Karpas-422 (cell line): Measurements from ENCODE around the gene MED26. TPM values are rescaled to one million over a fixed set of nuclear protein-coding genes. Genes with fewer than 3 reads are reported as not detected.
A peak's percentile ranks its signal among the peaks of the same experiment; 100 is the strongest.

Experiments used
- DNase-seq: peaks from one replicate; pipeline ENCODE4 v3.0.0-alpha.2; 2015
- H2AFZ ChIP-seq: fragments of 200-600 bp; sonication (generic); 2 replicates; pipeline ENCODE4 v1.6.1; 2014; ENCODE audit warnings: antibody characterized with exemption, low read length, mixed read lengths
- H3K27ac ChIP-seq: fragments of 200-600 bp; sonication (generic); 2 replicates; pipeline ENCODE4 v1.5.1; 2014; ENCODE audit warnings: mild to moderate bottlenecking, low read length, moderate library complexity
- H3K27me3 ChIP-seq: fragments of 200-600 bp; sonication (generic); 2 replicates; pipeline ENCODE4 v1.6.1; 2014; ENCODE audit warnings: low read length, mixed read lengths
- H3K36me3 ChIP-seq: fragments of 200-600 bp; sonication (generic); 2 replicates; pipeline ENCODE4 v1.6.1; 2014; ENCODE audit warnings: low read length, mixed read lengths; ENCODE audit not compliant: insufficient read depth
- H3K4me1 ChIP-seq: fragments of 200-600 bp; sonication (generic); 2 replicates; pipeline ENCODE4 v1.6.1; 2014; ENCODE audit warnings: mild to moderate bottlenecking, low read length, mixed read lengths
- H3K4me2 ChIP-seq: fragments of 200-600 bp; sonication (generic); 2 replicates; pipeline ENCODE4 v1.6.1; 2014; ENCODE audit warnings: low read length, low read depth, mild to moderate bottlenecking; ENCODE audit not compliant: poor library complexity, severe bottlenecking
- H3K4me3 ChIP-seq: fragments of 200-600 bp; sonication (generic); 2 replicates; pipeline ENCODE4 v1.5.1; 2014; ENCODE audit warnings: mild to moderate bottlenecking, antibody characterized with exemption, low read length, mixed read lengths
- H3K79me2 ChIP-seq: fragments of 200-600 bp; sonication (generic); 2 replicates; pipeline ENCODE4 v1.6.1; 2014; ENCODE audit warnings: mild to moderate bottlenecking, low read length, mixed read lengths
- H3K9ac ChIP-seq: fragments of 200-600 bp; sonication (generic); 2 replicates; pipeline ENCODE4 v1.6.0; 2014; ENCODE audit warnings: low read length
- H3K9me2 ChIP-seq: fragments of 200-600 bp; sonication (generic), shearing (Covaris generic); replicated peaks from 2 replicates; pipeline ENCODE4 v1.6.0; 2014; ENCODE audit warnings: mild to moderate bottlenecking, low read length, moderate library complexity; ENCODE audit not compliant: insufficient read depth
- H3K9me3 ChIP-seq: fragments of 300-700, 200-600 bp; sonication (generic); 2 replicates; pipeline ENCODE4 v1.6.1; 2014; ENCODE audit warnings: low read length, mixed read lengths
- H4K20me1 ChIP-seq: fragments of 200-600 bp; sonication (generic); 2 replicates; pipeline ENCODE4 v1.6.1; 2014; ENCODE audit warnings: mild to moderate bottlenecking, antibody characterized with exemption, low read length, low read depth; ENCODE audit not compliant: insufficient read depth
- total RNA-seq: library from RNA; depleted of rRNA; stranded (reverse); fragments of >200 nt; shearing (Covaris generic); gene quantifications from 2 replicates; pipeline ENCODE4 v1.2.3, GENCODE V29; 2014; ENCODE audit warnings: low replicate concordance

Gene MED26
- total RNA-seq, 1 experiment from 2014 or later = 15.0 TPM

- H3K9me3 ChIP-seq = no peaks in the 10 kb centered on the region
- no peaks in the 10 kb centered on the region for H3K9me2 ChIP-seq
- H3K36me3 ChIP-seq = no peaks in the 10 kb centered on the region
- H3K4me1 ChIP-seq = peaks cover 64% of the 10 kb centered on the region
- peaks cover 99% of the 10 kb centered on the region for H3K79me2 ChIP-seq
- peaks cover 77% of the 10 kb centered on the region for H4K20me1 ChIP-seq
- DNase-seq = no peak
- H2AFZ ChIP-seq = no peak overlapping the region
- H3K9ac ChIP-seq = no peak overlapping the region
- H3K4me2 ChIP-seq = no peak overlapping the region
- no peak overlapping the region for H3K4me3 ChIP-seq
- no peaks in the 10 kb centered on the region for H3K27me3 ChIP-seq
- H3K27ac ChIP-seq = peak overlapping the region; percentile 73
Measured at GRCh38 chr19:16598848-16599247, 29.2 kb downstream of the MED26 start.

GRCh38 chr19:16596399-16596798 lies 31.6 kb downstream of the MED26 start:
- Histone ChIP-seq H3K9ac (no peak overlapping the region), H4K20me1 (peaks cover 83% of the 10 kb centered on the region), H3K9me2 (no peaks in the 10 kb centered on the region), H3K27ac (no peak overlapping the region), H2AFZ (no peak overlapping the region), H3K27me3 (no peaks in the 10 kb centered on the region), H3K36me3 (no peaks in the 10 kb centered on the region), H3K9me3 (no peaks in the 10 kb centered on the region), H3K4me1 (peaks cover 85% of the 10 kb centered on the region), H3K4me3 (no peak overlapping the region), H3K79me2 (peaks cover 99% of the 10 kb centered on the region), H3K4me2 (no peak overlapping the region)
- no peak for DNase-seq

GRCh38 chr19:16595097-16595496 lies 32.9 kb downstream of the MED26 start:
- Histone ChIP-seq H3K79me2 (peaks cover 96% of the 10 kb centered on the region), H3K9ac (peak overlapping the region; percentile 22; the same call in 1 of the 2 replicates), H3K9me2 (no peaks in the 10 kb centered on the region), H3K4me1 (peaks cover 86% of the 10 kb centered on the region), H3K9me3 (no peaks in the 10 kb centered on the region), H2AFZ (no peak overlapping the region), H3K4me3 (no peak overlapping the region), H4K20me1 (peaks cover 77% of the 10 kb centered on the region), H3K4me2 (peak overlapping the region; percentile 34), H3K36me3 (no peaks in the 10 kb centered on the region), H3K27ac (peak overlapping the region; percentile 98), H3K27me3 (no peaks in the 10 kb centered on the region)
- DNase-seq = no peak

GRCh38 chr19:16594681-16595091 lies 33.3 kb downstream of the MED26 start:
- Histone ChIP-seq H3K4me2 (peak overlapping the region; percentile 34), H3K27ac (peak overlapping the region; percentile 98), H3K9me3 (no peaks in the 10 kb centered on the region), H3K79me2 (peaks cover 96% of the 10 kb centered on the region), H3K9ac (peak overlapping the region; percentile 22; the same call in 1 of the 2 replicates), H3K4me1 (peaks cover 86% of the 10 kb centered on the region), H3K27me3 (no peaks in the 10 kb centered on the region), H3K36me3 (no peaks in the 10 kb centered on the region), H2AFZ (no peak overlapping the region), H3K9me2 (no peaks in the 10 kb centered on the region), H3K4me3 (no peak overlapping the region), H4K20me1 (peaks cover 73% of the 10 kb centered on the region)
- DNase-seq = no peak

- no peaks in the 10 kb centered on the region for H3K36me3 ChIP-seq
- peak overlapping the region; percentile 6; the same call in 1 of the 2 replicates for H3K4me3 ChIP-seq
- H3K79me2 ChIP-seq = peaks cover 96% of the 10 kb centered on the region
- no peaks in the 10 kb centered on the region for H3K9me3 ChIP-seq
- H4K20me1 ChIP-seq = peaks cover 68% of the 10 kb centered on the region
- H3K27me3 ChIP-seq = no peaks in the 10 kb centered on the region
- H3K9me2 ChIP-seq = no peaks in the 10 kb centered on the region
- H3K4me2 ChIP-seq = peak overlapping the region; percentile 34
- peak overlapping the region; percentile 31; the same call in 1 of the 2 replicates for H3K9ac ChIP-seq
- no peak overlapping the region for H2AFZ ChIP-seq
- H3K4me1 ChIP-seq = peaks cover 86% of the 10 kb centered on the region
- DNase-seq = no peak
- peak overlapping the region; percentile 98 for H3K27ac ChIP-seq
Measured at GRCh38 chr19:16594131-16594586, 33.8 kb downstream of the MED26 start.

- Histone ChIP-seq H3K4me3 (no peak overlapping the region; the same call in 1 of the 2 replicates), H3K9me2 (no peaks in the 10 kb centered on the region), H3K36me3 (no peaks in the 10 kb centered on the region), H4K20me1 (peaks cover 58% of the 10 kb centered on the region), H2AFZ (no peak overlapping the region), H3K27ac (peak overlapping the region; percentile 98), H3K4me1 (peaks cover 91% of the 10 kb centered on the region), H3K27me3 (no peaks in the 10 kb centered on the region), H3K9me3 (no peaks in the 10 kb centered on the region), H3K9ac (peak overlapping the region; percentile 52), H3K79me2 (peaks cover 92% of the 10 kb centered on the region), H3K4me2 (peak overlapping the region; percentile 68)
- DNase-seq = peak; percentile 61
Measured at GRCh38 chr19:16593181-16593580, 34.8 kb downstream of the MED26 start.

- peak overlapping the region; percentile 98 for H3K27ac ChIP-seq
- peaks cover 81% of the 10 kb centered on the region for H3K79me2 ChIP-seq
- peak overlapping the region; percentile 52 for H3K9ac ChIP-seq
- H3K4me3 ChIP-seq = peak overlapping the region; percentile 41
- peak overlapping the region; percentile 68 for H3K4me2 ChIP-seq
- no peaks in the 10 kb centered on the region for H3K36me3 ChIP-seq
- no peaks in the 10 kb centered on the region for H3K9me3 ChIP-seq
- DNase-seq = no peak
- peaks cover 51% of the 10 kb centered on the region for H4K20me1 ChIP-seq
- H3K9me2 ChIP-seq = no peaks in the 10 kb centered on the region
- peaks cover 99% of the 10 kb centered on the region for H3K4me1 ChIP-seq
- no peaks in the 10 kb centered on the region for H3K27me3 ChIP-seq
- H2AFZ ChIP-seq = no peak overlapping the region
Measured at GRCh38 chr19:16591803-16592556, 36.0 kb downstream of the MED26 start.

- DNase-seq = peak; percentile 72
- Histone ChIP-seq H4K20me1 (peaks cover 43% of the 10 kb centered on the region), H3K36me3 (no peaks in the 10 kb centered on the region), H3K4me3 (peak overlapping the region; percentile 41), H3K27me3 (no peaks in the 10 kb centered on the region), H3K4me2 (peak overlapping the region; percentile 77), H2AFZ (no peak overlapping the region), H3K9me3 (no peaks in the 10 kb centered on the region), H3K4me1 (peaks cover 99% of the 10 kb centered on the region), H3K9ac (peak overlapping the region; percentile 82), H3K79me2 (peaks cover 79% of the 10 kb centered on the region), H3K27ac (peak overlapping the region; percentile 98), H3K9me2 (no peaks in the 10 kb centered on the region)
Measured at GRCh38 chr19:16590876-16591802, 36.9 kb downstream of the MED26 start.
